Stimulated activated CD8-positive, alpha-beta memory T cell treated with anti-CD3 and anti-CD28 coated beads, Interleukin-15, amount 100 ng/mL, for 4 hours (primary cell): Measurements from ENCODE around the gene CPT1C.
A peak's percentile ranks its signal among the peaks of the same experiment; 100 is the strongest.
"Not testable (repeated sequence)": the region's sequence is repeated elsewhere in the genome, so short reads cannot be mapped to it uniquely, and the experiment has no call there.

Experiments used
- DNase-seq, 2 donors: peaks; one replicate each; pipeline ENCODE4 v3.0.0-alpha.2; 2020; ENCODE audit warnings: low read depth in 2 of 2

Gene CPT1C

DNA sequence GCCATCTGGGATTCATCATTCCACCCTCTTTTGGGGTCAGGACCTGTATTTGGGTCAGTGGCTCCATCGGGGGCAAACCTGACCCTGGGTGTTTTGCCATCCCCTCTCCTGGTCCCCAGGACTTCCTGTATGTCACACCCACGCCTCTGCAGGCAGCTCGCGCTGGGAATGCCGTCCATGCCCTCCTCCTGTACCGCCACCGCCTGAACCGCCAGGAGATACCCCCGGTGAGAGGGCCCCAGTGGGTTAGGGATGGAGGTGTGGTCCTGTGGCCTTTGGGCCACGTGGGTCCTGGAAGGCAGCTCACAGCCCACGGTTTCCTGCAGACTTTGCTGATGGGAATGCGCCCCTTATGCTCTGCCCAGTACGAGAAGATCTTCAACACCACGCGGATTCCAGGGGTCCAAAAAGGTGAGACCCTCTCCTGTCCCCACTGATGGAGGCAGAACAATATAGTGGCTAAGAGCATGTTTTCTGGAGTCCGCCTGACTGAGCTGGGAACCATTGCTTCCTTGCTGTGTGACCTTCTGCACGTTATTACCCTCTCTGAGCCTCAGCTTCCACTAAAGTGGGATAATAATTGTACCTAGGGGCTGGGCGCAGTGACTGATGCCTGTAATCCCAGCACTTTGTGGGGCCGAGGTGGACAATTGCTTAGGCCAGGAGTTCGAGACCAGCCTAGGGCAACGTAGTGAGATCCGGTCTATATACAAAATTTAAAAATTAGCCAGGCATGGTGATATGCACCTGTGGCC lies 14.1 kb downstream of the CPT1C start:
- no peak for DNase-seq

- no peak for DNase-seq
Measured at GRCh38 chr19:49705919-49706318, 15.0 kb downstream of the CPT1C start.

DNA sequence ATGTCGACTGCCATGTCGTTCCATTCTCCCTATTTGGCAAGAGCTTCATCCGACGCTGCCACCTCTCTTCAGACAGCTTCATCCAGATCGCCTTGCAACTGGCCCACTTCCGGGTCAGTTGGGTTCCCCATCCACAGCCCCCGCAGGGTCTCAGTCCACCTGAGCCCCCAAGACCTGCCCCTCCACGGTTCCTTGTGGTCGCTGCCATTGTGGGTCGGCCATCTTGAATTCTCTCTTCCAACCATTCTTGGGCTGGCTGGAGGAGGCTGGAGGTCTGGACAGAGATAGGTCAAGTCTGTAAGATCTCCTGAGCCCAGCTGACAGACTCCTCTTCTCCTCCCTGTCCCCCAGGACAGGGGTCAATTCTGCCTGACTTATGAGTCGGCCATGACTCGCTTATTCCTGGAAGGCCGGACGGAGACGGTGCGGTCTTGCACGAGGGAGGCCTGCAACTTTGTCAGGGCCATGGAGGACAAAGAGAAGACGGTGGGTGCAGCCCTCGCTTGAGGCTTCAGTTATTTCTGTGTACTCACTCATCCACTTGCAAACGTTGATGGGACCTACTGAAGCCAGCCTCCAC lies 19.5 kb downstream of the CPT1C start:
- no peak for DNase-seq

GRCh38 chr19:49712397-49712859 lies 21.5 kb downstream of the CPT1C start:
- DNase-seq: no peak

DNA sequence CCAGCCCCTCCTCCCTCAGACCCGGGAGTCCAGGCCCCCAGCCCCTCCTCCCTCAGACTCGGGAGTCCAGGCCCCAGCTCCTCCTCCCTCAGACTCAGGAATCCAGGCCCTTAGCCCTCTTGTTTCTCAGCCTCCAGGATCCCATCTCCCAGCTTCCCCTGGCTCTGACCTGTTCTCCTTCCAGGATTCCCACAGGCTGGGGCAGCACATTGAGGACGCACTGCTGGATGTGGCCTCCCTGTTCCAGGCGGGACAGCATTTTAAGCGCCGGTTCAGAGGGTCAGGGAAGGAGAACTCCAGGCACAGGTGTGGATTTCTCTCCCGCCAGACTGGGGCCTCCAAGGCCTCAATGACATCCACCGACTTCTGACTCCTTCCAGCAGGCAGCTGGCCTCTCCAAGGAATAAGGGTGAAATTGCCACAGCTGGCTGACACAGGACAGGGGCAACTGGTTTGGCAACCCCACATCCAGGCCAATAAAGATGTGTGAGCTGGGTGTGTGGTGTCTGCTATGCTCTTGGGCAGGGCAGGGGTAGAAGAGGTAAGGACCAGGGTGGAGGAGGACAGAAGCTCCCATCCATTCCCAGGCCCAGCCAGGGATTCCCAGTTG lies 22.4 kb downstream of the CPT1C start:
- DNase-seq: no peak

GRCh38 chr19:49716154-49716553 lies 25.2 kb downstream of the CPT1C start:
- DNase-seq: no peak

GRCh38 chr19:49718511-49718910 lies 27.6 kb downstream of the CPT1C start:
- no peak for DNase-seq

DNA sequence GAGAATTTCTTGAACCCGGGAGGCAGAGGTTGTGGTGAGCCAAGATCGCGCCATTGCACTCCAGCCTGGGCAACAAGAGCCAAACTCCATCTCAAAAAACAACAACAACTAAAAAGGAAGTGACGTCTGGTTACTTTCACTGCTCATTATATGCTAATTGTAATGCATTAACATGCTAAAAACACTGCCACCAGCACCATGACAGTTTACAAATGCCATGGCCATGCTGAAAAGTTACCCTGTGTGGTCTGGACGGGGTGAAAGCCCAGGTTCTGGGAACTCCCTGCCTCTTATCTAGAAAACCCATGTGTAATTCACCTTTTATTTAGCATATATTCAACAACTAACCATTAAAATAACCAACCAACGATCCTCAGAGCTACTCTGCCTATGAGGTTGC lies 28.1 kb downstream of the CPT1C start:
- DNase-seq: no peak

DNA sequence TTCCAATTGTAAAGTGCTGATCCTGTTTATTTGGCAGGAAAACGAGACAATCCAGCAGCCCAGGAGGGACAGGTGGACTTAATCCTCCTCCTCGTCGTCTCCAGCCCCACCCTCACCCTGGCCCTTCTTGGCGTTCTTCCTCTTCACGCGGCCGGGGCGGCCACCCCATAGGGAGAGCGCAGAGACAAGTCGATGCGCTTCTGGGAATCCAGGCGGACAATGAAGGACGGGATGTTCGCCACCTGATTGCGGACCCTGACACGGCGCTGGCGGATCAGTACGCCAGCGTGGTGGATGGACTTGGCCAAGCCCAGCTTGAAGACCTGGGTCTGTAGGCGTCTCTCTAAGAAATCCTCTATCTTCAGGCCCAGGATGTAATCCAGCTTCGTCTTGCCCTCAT lies 28.5 kb downstream of the CPT1C start:
- DNase-seq: not testable (repeated sequence)

GRCh38 chr19:49727217-49728030 lies 36.5 kb downstream of the CPT1C start:
- no peak for DNase-seq

GRCh38 chr19:49730166-49730565 lies 39.2 kb downstream of the CPT1C start:
- DNase-seq: no peak

GRCh38 chr19:49738268-49738667 lies 47.4 kb downstream of the CPT1C start:
- DNase-seq: no peak

DNA sequence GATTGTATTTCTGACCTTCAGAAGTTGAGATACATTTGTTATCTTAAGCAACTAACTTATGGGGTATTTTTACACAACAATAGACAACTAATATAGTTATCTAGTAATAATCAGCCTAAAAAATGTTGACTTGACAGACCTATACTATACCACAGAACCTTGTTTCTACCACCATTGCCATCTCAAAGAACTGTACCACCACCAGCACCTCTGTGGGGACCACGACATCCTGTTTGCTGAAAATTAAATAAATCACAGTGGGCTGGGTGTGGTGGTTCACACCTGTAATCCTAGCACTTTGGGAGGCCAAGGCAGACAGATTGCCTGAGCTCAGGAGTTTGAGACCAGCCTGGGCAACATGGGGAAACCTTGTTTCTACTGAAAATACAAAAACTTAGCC lies 48.2 kb downstream of the CPT1C start:
- DNase-seq: no peak

- no peak for DNase-seq
Measured at GRCh38 chr19:49739933-49740332, 49.0 kb downstream of the CPT1C start.

- no peak for DNase-seq
Measured at GRCh38 chr19:49741210-49741844, 50.4 kb downstream of the CPT1C start.

DNA sequence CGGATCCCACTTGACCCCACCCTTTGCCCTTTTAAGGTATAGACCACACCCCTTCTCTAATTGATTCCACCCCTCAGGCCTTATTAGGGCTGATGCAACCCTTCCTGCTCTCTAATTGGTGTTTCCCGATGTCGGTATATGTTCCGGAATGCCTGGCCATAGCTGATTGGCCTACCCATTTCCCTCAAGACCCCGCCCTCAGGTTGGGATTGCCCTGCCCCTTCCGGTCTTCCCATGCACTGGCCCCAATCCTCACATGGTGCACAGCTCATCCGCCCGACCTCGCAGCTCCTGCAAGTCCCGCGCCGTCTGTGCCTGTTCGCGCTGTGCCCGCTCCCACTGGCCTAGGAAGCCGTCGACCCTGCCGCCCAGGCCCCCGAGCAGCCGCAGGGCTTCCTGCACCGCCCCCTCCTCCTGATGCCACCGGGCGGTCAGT lies 54.0 kb downstream of the CPT1C start:
- no peak for DNase-seq

DNA sequence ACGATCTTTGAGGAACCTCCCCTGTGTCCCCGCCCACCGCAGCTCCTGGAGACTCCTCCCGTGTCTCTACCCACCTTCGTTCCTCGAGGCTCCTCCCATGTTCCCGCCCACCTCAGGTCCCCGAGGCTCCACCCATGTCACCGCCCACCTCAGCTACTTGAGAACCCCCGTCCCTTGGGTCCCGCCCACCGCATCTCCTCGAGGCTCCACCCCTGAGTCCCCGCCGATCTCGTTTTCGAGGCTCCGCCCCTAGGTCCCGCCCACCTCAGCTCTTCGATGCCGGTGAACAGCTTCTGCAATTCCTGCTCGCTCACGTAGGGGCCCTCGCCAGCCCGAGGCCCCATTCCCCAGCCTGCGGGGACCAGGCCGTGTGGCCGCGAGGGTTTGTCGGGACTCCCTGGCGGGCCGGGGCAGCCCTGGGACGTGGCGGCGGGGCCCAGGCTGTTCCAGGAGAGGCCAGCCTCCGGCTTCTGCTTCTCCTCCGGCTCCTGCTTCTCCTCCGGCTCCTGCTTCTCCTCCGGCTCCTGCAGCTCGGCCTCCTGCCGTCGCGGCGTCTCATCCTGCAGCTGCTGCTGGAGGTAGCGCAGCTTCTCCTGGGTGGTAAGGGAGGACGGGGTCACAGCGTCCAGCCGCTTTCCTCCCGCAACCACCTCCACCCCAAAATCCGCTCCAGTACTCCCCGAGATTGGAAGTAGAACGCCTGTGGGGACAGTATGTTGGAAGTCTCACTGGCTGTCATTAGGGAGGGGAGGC lies 55.5 kb downstream of the CPT1C start:
- DNase-seq: peak in 1 of 2 donors; percentile 21

- no peak for DNase-seq
Measured at GRCh38 chr19:49749055-49749716, 58.3 kb downstream of the CPT1C start.

GRCh38 chr19:49749771-49750170 lies 58.9 kb downstream of the CPT1C start:
- no peak for DNase-seq

GRCh38 chr19:49752701-49753100 lies 61.8 kb downstream of the CPT1C start:
- DNase-seq: no peak
